ENCODE measurements around the gene GNPTG.
A peak's percentile ranks its signal among the peaks of the same experiment; 100 is the strongest.

The GNPTG gene

DNA sequence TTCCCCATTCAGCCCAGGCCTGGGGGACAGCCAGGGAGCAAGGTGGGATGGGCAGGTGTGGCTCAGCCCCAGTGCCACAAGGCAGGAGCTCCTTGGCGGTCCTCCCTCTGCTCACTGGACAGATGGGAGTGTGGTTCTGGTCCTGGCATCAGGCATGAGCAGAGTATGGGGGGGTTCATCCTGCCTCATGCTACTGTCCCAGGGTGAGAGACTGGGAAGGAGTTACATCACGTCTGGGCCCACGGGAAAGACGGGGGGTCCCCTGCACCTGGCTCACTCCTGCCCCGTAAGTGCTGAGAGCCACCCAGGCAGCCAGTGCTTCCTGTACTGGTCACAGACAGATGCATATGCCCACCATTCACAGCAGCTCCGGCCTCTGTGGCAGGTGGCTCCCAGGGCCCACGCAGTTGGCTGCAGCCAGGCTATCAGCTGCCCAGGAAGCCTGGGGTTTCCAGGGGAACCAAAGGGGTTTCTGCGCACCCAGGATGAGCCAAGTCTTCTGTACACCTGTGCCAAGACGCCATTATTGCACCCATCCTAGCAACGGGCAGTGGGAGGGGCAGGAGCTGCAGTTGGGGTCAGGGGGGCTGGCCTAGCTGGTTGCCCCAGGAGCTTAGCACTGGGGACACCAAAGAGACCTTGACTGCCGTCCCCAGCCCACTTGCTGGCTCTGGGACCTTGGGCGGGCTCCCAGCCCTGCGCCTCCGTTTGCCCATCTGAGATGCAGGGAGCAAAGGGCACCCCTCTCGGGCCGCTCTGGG, 16.3 kb upstream of the GNPTG start:
- DNase-seq = no peak

DNA sequence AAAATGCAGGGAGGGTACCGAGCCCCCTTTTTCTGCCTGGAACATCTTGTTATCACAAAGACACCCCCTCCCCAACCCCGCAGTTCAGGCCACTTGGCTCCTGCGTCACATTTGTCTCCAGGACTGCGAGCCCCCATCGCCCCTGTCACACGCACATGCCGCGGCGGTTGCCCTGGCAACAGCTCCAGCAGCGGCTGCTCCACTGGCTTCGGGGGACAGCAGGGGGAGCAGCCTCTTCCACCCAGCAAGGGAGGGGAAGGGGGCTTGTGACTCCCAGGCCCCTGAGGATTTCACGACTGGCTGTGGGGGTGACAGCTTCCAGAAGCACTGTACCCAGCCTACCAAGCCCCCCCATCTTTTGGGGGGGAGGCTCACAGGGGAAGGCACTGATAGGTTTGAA, 15.7 kb upstream of the GNPTG start:
- no peak for DNase-seq

DNA sequence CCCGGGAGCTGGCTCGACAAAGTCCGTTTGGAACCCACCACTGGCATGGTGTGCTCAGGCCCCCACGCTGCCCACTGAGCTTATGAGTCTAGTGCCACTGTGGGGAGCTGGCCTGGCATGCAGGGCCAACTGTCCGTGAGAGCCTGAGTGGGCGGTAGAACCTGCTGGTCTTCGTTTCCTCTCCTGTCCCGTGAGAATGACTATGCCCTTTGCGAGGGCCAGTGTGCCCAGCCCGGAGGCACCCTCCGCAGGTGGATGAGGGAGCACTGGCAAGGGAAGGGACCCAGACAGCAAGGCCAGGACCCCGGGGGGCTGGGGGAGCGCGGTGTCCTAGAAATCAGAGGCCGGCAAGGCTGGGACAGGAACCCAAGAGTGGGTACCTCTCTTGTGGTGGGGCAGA, 15.1 kb upstream of the GNPTG start:
- no peak for DNase-seq

DNA sequence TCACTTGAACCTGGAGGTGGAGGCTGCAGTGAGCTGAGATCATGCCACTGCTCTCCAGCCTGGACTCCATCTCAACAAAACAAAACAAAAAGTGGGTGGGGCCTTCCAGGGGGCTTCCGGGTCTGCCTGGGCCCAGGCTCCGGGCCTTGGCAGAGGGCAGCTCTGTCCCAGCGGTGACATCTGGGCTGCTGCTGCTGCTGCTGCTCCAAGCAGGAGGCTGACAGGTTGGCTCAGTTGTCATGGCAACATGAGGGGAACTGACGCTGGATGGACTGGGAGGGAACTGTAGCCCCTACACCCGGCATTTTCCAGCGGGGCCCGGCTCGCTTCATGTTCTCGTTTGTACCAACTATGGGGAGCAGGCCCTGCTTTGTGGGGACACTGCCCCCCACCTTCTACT, 14.2 kb upstream of the GNPTG start:
- no peak for DNase-seq

DNA sequence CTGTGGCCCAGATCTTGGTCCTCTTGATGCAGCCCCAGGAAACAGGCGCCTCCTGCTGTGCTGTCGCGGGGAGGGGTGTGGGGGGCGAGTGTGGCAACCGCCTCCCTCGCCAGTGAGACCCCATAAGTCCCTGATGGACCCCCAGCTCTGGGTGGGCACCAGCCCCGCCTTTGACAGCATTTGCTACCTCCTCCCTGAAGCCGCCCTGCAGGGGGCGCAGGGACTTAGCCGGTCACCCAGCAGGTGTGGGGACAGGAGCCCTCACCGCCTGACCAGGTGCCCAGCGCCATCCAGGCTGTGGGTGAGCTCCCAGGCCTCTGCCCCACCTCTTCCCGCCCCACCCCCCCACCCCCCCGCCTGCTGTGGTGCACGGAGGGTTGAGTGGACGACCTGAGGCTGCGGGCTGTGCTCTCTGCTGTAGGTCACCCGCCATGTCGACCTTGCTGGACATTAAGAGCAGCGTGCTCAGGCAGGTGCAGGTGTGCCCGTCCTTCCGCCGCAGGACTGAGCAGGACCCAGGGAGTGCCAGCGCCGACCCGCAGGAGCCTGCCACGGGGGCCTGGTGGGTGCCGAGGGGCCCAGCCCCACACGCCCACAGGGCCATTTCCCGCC, 13.5 kb upstream of the GNPTG start:
- no peak for DNase-seq

DNA sequence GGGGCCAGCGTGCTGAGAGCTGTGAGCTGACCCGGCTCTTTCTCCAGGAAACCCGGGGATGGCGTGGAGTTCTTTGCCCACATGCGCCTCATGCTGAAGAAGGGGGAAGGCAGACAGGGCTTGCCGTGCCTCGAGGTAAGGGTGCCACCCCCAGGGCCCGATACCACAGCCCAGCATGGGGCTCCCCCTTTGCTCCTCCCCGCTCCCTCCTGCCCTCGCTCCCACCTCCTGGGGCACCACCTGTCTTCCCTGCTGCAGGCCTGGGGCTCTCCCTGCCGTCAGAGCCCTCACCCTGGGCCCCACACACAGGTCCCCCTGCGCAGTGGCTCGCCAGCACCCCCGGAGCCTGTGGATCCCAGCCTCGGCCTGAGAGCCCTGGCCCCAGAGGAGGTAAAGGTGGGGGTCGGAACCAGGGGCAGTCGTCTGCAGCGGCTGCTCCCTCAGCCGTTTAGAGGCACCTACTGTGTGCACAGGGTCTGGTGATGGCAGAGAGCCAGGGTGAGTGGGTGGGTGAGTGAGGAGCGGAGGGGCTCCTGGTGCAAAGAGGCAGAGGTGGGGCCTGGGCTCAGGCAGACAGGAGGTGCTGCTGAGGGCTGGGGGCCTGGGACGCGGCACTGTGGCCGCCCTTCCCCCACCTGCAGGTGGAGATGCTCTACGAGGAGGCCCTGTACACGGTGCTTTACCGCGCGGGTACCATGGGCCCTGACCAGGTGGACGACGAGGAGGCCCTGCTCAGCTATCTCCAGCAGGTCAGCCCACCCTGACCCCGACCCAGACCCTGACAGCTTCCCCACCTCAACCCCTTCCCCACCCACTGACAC, 12.7 kb upstream of the GNPTG start:
- DNase-seq = no peak

DNA sequence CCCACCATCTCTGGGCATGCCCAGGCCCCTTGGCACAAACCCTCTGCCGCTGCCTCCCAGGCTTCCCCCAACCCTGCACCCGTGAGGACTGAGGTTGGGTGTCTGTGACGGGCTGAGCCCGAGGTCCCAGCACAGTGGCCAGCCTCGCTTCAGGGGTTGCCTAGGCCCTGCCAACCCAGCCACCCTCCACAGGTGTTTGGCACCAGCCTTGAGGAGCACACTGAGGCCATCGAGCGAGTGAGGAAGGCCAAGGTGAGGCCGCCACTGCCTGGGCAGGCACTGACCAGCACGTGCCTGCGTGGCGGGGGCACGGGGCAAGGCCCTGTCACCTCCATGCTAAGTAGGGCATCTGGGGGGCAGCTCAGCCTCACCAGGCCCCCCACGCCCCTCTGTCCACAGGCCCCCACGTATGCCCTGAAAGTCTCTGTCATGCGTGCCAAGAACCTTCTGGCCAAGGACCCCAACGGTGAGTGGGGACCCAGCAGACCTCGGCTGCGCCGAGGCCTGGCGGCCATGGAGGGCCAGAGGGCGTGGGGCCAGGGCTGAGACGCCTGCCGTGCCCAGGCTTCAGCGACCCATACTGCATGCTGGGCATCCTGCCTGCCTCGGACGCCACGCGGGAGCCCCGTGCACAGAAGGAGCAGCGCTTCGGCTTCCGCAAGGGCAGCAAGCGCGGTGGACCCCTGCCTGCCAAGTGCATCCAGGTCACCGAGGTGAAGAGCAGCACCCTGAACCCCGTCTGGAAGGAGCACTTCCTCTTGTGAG, 10.8 kb upstream of the GNPTG start:
- DNase-seq = no peak

DNA sequence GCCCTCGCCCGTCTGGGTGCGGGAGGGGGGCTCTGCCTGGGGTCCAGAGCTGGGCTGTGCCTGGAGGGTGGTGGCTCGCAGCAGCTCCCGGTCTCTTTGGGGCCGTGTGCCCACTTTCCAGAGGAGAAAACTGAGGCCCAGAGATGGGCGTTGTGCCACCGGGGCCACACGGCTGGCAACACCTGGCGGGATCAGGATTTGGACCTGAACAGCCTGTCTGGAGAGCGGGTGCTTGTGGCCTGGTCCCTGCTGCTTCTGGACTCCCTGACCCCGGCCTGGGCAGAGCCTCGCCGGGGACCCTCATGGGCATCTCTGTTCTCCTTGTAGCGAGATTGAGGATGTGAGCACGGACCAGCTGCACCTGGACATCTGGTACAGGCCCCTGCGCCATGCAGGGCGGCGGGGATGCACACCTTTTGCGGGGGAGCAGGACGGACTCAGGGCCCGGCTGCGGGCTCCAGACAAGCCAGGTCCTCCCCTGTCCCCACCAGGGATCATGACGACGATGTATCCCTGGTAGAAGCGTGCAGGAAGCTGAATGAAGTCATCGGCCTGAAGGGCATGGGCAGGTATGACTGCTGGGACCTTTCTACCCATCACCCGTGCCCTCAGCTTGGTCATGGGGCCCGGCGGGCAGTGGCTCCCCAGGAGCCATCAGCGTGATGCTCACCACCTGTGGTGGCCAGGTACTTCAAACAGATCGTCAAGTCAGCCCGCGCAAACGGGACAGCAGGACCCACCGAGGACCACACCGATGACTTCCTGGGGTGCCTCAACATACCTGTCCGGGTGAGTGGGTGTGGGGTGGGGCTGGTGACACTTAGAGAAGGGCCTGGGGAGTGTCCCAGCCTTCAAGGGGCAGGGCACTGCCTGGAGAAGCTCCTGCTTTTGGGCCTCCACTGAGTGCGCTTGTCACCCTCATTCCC, 10.0 kb upstream of the GNPTG start:
- DNase-seq = no peak

DNA sequence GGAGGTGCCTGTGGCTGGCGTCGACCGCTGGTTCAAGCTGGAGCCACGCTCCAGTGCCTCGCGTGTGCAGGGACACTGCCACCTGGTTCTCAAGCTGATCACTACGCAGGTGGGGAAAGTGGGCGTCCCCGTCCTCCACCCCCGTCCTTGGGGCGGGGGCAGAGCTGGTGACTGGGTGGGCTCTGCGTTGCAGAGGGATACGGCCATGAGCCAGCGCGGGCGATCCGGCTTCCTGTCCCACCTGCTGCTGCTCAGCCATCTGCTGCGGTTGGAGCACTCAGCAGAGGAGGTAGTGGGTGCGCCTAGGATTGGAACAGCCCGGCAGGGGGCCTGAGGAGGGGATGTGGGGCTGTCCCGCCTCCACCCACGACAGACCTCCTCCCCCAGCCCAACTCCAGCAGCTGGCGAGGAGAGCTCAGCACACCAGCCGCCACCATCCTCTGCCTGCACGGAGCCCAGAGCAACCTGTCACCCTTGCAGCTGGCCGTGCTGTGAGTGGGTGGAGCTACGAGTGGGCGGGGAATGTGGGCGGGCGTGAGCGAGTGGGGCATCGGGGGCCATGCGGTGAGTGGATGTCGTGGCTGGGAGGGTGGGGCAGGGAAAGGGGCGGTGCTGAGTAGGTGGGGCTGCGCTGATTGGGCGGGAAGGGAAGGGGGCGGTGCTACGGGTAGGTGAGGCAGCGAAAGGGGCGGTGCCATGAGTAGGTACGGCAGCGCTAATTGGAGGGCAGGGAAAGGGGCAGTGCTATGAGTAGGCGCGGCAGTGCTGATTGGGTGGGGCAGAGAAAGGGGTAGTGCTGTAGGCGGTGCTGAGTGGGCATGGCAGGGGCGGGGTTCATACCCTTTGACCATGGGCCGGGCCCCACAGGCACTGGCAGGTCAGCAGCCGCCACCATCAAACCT, 9.0 kb upstream of the GNPTG start:
- peak; percentile 87 for DNase-seq

DNA sequence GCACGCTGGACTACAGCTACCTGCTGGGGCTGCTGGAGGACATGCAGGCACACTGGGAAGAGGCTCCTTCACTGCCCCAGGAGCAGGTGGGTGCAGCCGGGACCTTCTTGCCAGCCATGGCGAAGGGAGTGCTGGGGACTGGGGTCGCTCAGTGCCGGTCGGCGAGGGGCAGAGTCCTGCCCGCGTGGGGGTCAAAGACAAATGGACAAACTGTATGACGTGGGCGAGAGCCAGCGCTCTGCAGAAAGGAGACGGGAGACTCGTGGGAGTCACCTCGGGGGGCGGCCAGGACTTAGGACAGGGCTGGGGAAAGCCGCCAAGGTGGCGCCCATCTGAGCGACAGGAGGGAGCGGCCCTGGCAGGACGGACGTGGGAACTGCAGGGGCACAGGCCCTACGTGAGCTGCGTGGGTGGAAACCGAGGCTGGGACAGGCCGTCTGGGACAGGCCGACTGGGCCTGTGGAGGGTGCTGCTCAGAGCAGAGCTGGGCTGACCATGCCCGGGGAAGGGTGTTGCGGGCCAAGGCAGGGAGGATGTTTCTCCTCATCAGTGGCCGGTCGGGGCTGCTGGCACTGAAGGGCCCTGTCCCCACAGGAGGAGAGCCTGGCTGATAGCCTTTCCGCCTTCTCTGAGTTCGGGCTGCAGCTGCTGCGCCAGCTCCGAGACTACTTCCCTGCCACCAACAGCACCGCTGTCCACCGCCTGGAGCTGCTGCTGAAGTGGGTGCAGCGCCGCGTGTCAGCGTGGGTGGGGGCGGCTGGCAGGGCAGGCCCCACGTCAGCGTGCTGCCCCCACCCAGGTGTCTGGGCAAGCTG, 8.1 kb upstream of the GNPTG start:
- no peak for DNase-seq

DNA sequence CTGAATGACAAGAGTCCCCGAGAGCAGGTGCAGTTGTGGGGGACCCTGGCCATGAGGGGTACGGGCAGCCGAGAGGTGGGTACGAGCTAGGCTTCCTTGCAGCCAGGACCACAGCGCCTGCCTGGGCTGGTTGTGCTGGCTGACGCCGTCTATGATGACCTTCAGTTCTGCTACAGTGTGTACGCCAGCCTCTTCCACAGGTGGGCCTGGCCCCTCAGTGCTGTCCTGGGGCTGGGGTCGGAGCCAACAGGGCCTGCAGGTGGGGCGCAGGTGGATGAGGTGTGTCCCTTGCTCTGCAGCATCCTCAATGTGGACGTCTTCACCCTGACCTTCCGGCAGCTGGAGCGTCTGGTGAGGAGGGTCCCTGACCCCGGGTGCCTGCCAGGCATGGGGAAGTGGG, 7.2 kb upstream of the GNPTG start:
- no peak for DNase-seq

DNA sequence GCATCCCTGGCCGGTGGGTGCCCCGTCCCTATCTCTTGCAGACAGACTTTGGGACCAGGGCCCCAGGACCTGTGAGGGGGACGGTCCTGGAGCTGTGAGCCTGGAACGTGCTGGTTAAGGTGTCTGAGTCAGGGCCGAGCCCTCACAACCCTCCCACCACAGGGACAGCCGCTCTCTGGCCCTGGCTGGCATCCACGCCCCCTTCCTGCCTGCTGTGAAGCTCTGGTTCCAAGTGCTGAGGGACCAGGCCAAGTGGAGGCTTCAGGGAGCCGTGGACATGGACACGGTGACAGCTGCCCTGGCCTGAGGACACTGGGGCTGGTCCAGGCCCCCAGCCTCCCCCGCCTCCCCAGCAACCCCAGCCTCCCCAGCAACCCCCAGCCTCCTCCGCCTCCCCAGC, 6.6 kb upstream of the GNPTG start:
- no peak for DNase-seq

DNA sequence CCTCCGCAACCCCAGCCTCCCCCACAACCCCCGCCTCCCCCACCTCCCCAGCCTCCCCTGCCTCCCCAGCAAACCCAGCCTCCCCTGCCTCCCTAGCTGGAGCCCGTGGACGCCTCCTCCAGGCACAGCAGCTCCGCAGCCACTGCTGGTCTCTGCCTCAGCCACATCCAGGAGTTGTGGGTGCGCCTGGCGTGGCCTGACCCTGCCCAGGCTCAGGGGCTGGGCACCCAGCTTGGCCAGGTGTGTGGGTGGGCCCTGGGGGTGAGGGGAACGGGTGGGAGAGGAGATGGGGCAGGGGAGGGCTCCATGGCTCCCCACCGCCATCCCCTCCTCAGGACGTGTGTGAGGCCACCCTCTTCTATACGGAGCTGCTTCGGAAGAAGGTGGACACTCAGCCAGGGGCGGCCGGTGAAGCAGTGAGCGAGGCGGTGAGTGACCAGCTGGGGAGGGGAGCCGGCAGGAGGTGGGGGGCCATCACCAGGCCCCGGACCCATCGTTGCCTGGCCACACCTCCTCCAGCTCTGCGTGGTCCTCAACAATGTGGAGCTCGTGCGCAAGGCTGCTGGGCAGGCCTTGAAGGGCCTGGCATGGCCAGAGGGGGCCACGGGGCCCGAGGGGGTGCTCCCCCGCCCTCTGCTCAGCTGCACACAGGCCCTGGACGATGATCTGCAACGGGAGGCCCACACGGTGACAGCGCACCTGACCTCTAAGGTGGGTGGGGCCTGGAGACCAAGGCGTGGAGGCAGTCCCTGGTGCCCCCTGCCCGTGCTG, 5.9 kb upstream of the GNPTG start:
- DNase-seq = no peak

DNA sequence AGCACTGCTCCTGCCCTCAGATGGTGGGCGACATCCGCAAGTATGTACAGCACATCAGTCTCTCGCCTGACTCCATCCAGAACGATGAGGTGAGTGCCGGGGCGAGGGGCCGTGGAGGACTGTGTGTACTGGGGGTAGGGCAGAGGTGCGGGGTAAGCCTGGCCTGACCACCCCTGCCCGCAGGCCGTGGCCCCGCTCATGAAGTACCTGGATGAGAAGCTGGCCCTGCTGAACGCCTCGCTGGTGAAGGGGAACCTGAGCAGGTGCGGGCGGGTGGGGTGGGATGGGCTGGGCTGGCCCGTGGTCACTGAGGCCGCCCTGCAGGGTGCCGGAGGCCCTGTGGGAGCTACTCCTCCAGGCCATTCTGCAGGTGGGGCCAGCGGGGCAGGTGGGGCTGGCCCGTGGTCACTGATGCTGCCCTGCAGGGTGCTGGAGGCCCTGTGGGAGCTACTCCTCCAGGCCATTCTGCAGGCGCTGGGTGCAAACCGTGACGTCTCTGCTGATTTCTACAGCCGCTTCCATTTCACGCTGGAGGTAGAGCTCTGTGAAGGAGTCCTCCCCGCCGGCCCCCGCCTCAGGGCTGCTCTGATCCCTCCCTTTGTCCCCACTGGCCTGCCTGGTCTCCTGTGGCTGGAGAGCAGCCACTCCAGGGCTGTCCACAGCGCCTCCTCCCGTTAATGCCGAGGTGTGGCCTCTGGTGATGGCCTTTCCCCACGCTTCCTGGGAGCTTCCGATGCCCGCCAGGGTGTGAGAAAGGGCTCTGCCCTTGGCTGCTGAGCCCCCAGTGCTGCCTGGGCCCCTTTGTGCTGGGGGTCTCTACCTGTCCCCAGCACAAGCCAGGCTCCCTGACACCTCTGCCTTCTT, 5.1 kb upstream of the GNPTG start:
- DNase-seq = no peak

DNA sequence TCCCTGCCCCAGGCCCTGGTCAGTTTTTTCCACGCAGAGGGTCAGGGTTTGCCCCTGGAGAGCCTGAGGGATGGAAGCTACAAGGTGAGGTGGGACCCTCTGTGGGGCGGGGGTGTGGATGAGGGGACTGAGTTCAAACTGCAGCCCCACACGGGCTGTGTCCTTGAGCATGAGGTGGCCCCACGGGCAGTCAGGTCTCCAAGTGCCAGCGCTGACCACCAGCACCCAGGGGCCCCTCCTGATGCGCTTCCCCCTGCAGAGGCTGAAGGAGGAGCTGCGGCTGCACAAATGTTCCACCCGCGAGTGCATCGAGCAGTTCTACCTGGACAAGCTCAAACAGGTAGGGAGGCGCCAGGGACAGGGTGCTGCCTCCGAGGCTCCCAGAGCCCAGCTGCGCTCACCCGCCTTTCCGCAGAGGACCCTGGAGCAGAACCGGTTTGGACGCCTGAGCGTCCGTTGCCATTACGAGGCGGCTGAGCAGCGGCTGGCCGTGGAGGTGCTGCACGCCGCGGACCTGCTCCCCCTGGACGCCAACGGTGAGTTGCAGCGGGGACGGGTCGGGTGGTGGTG, 4.4 kb upstream of the GNPTG start:
- DNase-seq = no peak

DNA sequence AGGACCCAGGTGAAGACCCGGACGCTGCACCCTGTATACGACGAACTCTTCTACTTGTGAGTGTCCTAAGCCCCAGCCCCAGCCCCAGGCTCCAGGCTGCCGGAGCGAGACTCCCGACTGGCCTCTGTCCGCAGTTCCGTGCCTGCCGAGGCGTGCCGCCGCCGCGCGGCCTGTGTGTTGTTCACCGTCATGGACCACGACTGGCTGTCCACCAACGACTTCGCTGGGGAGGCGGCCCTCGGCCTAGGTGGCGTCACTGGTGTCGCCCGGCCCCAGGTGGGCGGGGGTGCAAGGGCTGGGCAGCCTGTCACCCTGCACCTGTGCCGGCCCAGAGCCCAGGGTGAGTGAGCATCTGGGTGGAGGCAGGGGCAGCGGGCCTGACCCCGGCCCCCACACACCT, 3.8 kb upstream of the GNPTG start:
- no peak for DNase-seq

DNA sequence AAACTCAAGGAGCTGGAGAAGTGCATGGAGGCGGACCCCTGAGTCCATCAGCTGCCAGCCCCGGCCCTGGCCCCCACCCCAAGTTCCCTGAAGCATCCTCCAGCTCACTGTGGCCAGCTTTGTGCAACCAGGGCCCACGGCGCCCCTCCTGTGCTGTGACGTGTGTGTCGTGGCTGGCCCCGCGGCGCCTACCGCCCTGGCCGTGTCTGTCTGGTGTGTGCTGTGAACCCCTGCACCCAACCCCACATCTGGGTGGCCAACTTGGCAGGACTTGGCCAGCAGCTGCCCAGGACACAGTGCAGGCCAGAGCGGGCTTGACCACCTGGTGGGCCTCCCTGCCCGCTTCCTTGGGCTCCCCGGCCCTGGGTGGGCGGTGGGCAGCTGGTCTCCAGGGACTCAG, 3.3 kb upstream of the GNPTG start:
- DNase-seq = no peak

DNA sequence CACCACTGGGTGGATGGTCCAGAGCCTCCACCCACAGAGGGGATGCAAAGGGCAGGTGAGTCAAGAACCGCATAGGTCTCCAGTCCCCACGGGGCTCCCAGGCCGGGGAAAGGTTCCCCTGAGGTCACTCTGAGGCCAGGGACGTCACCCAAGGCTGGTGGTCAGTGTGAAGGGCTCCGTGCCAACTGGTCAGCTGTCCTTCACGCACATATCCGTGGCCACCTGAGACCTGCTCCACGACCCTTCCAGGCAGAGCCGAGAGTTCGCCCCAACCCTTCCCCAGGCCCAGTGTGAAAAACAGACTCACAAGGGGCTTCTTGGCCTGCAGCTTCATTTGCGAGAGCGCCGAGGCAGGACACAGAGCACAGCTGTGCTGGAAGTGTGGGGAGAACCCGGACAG, 2.8 kb upstream of the GNPTG start:
- DNase-seq = no peak
